Right lobe of liver (tissue), 6 donors: ENCODE results near the gene PCGF5. TPM values are rescaled to one million over a fixed set of nuclear protein-coding genes. Genes with fewer than 3 reads are reported as not detected.
"Not testable (repeated sequence)": the region's sequence is repeated elsewhere in the genome, so short reads cannot be mapped to it uniquely, and the experiment has no call there.

Source experiments
- ATAC-seq, 4 donors: fragments of 200-7000 bp; cut with Tn5 transposase; one replicate each; pipeline ENCODE4 v1.9.1; 2020; ENCODE audit warnings: mild to moderate bottlenecking in 4 of 4, moderate library complexity in 4 of 4
- DNase-seq, 3 donors: peaks; one replicate each; pipeline ENCODE4 v3.0.0-alpha.2; 2020
- H3K27ac ChIP-seq, 3 donors: fragments of 200-600 bp; one replicate each; pipeline ENCODE4 v1.8.0; 2022
- H3K27me3 ChIP-seq, 2 donors: fragments of 200-600 bp; one replicate each; pipeline ENCODE4 v1.8.0; 2022
- H3K36me3 ChIP-seq, 4 donors: fragments of 200-600 bp; sonication (generic) in 1 of 4; one replicate each; pipeline versions ENCODE4 v1.5.1 to v1.8.0; 2017 to 2022; ENCODE audit warnings: control low read depth in 1 of 4
- H3K4me1 ChIP-seq, 4 donors: fragments of 200-600 bp; sonication (generic) in 1 of 4; one replicate each; pipeline versions ENCODE4 v1.5.1 to v1.8.0; 2017 to 2022; ENCODE audit warnings: control low read depth in 1 of 4
- H3K4me3 ChIP-seq, 3 donors: fragments of 200-600 bp; one replicate each; pipeline ENCODE4 v1.8.0; 2022
- H3K9me3 ChIP-seq, 4 donors: fragments of 200-600 bp; sonication (generic) in 1 of 4; one replicate each; pipeline versions ENCODE4 v1.5.1 to v1.8.0; 2017 to 2022; ENCODE audit warnings: control low read depth in 1 of 4
- POLR2A ChIP-seq: fragments of 450-650 bp; IDR thresholded peaks from one replicate; pipeline ENCODE4 v1.6.1; 2017; ENCODE audit warnings: antibody characterized with exemption, mild to moderate bottlenecking
- WGBS: methylation state at CpG from one replicate; pipeline ENCODE4 v1.1.6; 2018; ENCODE audit warnings: low coverage, low lambda C conversion rate; ENCODE audit not compliant: insufficient coverage; ENCODE audit errors: missing lambda C conversion rate; 5-methylcytosine and 5-hydroxymethylcytosine counted together
- intact Hi-C, 2 donors: fragments of 100-400 bp; cut with DNase I; formaldehyde crosslinking; loops; one replicate each; pipeline versions ENCODE4 v1.11.2 to v1.14.1; 2022
- total RNA-seq, 6 experiments: library from RNA; depleted of rRNA in 2 of 6; stranded (reverse); fragments of >200 nt in 2 of 6; fragmentation: NEBNext Ultra II Directional in 3 of 6; extraction: Animal tissue kit (Norgen Biotek cat#: 25700) in 3 of 6; gene quantifications; one replicate each; pipeline versions ENCODE4 v1.1.0 to v1.2.4, GENCODE V29; 2016 to 2023
- TF ChIP-seq, protein P1 (sequence below), 4 donors: fragments of 200-600 bp in 3 of 4; fragments of 450-650 bp in 1 of 4; IDR thresholded peaks; one replicate each; pipeline versions ENCODE4 v1.5.1 to v1.8.0; 2016 to 2022; ENCODE audit warnings: antibody characterized with exemption in 4 of 4, mild to moderate bottlenecking in 2 of 4
- donor health status: DM: no; HTN: yes; CAD: no.
- donor health status: DM: no; HTN: no; CAD: no.
- donor health status: DM: no; HTN: no; CAD: no.
- donor health status: DM: no; HTN: yes; CAD: no.
- donor health status: DM: no; HTN: yes; CAD: no.

PCGF5 gene
- total RNA-seq, 6 experiments from 2014 or later = 25.6 to 30.9 (median 30.0) TPM

GRCh38 chr10:91257310-91257709 lies 36.8 kb downstream of the PCGF5 start:
- Histone ChIP-seq H3K4me1 (no peaks in the 10 kb centered on the region), H3K27ac (no peak overlapping the region), H3K36me3 (peaks cover 0 to 17% (median 7%) of the 10 kb centered on the region in 4 donors), H3K9me3 (no peaks in the 10 kb centered on the region), H3K27me3 (no peaks in the 10 kb centered on the region), H3K4me3 (no peak overlapping the region)
- no peak for TF ChIP-seq POLR2A
- TF ChIP-seq, protein P1, sequence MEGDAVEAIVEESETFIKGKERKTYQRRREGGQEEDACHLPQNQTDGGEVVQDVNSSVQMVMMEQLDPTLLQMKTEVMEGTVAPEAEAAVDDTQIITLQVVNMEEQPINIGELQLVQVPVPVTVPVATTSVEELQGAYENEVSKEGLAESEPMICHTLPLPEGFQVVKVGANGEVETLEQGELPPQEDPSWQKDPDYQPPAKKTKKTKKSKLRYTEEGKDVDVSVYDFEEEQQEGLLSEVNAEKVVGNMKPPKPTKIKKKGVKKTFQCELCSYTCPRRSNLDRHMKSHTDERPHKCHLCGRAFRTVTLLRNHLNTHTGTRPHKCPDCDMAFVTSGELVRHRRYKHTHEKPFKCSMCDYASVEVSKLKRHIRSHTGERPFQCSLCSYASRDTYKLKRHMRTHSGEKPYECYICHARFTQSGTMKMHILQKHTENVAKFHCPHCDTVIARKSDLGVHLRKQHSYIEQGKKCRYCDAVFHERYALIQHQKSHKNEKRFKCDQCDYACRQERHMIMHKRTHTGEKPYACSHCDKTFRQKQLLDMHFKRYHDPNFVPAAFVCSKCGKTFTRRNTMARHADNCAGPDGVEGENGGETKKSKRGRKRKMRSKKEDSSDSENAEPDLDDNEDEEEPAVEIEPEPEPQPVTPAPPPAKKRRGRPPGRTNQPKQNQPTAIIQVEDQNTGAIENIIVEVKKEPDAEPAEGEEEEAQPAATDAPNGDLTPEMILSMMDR (IDR thresholded peaks at IDR 0.05) = no peak
- 87% methylated on average over 3 of the region's 3 CpGs for WGBS
- DNase-seq = no peak
- intact Hi-C loops = no loop called here
- ATAC-seq = no peak

DNA sequence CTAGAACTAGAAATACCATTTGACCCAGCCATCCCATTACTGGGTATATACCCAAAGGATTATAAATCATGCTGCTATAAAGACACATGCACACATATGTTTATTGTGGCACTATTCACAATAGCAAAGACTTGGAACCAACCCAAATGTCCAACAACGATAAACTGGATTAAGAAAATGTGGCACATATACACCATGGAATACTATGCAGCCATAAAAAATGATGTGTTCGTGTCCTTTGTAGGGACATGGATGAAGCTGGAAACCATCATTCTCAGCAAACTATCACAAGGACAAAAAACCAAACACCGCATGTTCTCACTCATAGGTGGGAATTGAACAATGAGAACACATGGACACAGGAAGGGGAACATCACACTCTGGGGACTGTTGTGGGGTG lies 40.0 kb downstream of the PCGF5 start:
- 64% methylated on average over 3 of the region's 3 CpGs for WGBS
- DNase-seq, H3K4me3 ChIP-seq, intact Hi-C loops, H3K9me3 ChIP-seq, H3K27me3 ChIP-seq, ATAC-seq, H3K4me1 ChIP-seq, H3K27ac ChIP-seq: not testable (repeated sequence)
- H3K36me3 ChIP-seq = peaks cover 0 to 13% (median under 1%) of the 10 kb centered on the region in 4 donors

DNA sequence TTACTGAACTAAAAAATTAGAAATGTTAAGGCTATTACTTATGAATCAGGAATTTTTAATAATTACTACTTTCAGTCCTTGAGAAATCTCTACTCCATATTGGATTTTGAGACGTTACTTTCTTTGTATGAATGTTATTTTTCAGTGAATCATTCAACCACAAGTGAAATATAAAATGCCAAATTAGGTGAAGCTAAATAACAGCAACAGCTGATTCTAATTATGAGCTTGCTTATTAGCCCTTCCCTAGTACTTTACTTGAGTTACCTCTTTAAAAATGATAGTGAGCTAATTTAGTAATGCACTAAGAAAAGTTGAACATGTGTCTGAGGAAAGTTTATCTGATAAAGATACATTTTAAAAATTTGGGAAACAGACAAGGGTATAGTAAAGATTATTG lies 51.4 kb downstream of the PCGF5 start:
- H3K4me3 ChIP-seq = no peak overlapping the region
- DNase-seq (no peak), ATAC-seq (no peak)
- H3K27ac ChIP-seq = no peak overlapping the region
- WGBS = 95% methylated on average over 1 of the region's 1 CpG
- H3K4me1 ChIP-seq = no peaks in the 10 kb centered on the region
- H3K9me3 ChIP-seq = no peaks in the 10 kb centered on the region
- intact Hi-C loops = no loop called here
- H3K27me3 ChIP-seq = no peaks in the 10 kb centered on the region
- TF ChIP-seq, protein P1 (IDR thresholded peaks at IDR 0.05) = no peak
- H3K36me3 ChIP-seq = peaks cover 0 to 17% (median 0%) of the 10 kb centered on the region in 4 donors

GRCh38 chr10:91284486-91285090 lies 64.1 kb downstream of the PCGF5 start:
- no peaks in the 10 kb centered on the region for H3K4me1 ChIP-seq
- ATAC-seq (no peak), DNase-seq (no peak)
- TF ChIP-seq, protein P1 (IDR thresholded peaks at IDR 0.05) = no peak
- no peak for TF ChIP-seq POLR2A
- no peaks in the 10 kb centered on the region for H3K9me3 ChIP-seq
- H3K4me3 ChIP-seq = no peak overlapping the region
- no peaks in the 10 kb centered on the region for H3K36me3 ChIP-seq
- WGBS = 77% methylated on average over 5 of the region's 6 CpGs
- no peaks in the 10 kb centered on the region for H3K27me3 ChIP-seq
- intact Hi-C loops = no loop called here
- no peak overlapping the region for H3K27ac ChIP-seq

DNA sequence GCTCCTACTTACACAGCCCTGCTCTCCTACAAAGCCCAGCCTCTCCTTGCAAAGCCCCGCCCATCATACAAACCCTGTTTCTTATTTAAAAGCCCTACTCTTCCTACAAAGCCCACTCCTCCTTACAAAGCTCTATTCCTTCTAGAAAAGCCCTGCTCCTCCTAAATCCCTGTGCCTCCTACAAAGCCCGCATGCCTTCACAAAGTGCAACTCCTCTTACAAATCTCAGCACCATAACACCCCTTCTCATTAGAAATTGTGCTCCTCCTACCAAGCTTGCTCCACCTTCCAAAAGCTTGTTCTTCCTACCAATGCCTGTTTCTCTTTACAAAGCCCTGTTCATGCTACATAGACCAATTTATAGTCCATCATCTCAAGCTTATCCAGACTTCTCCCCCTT lies 66.1 kb downstream of the PCGF5 start:
- no peak overlapping the region for H3K27ac ChIP-seq
- 83% methylated on average over 2 of the region's 2 CpGs for WGBS
- H3K4me3 ChIP-seq = no peak overlapping the region
- H3K36me3 ChIP-seq = no peaks in the 10 kb centered on the region
- no peak for TF ChIP-seq POLR2A
- ATAC-seq (no peak), DNase-seq (no peak)
- intact Hi-C loops = no loop called here
- H3K27me3 ChIP-seq = no peaks in the 10 kb centered on the region
- H3K4me1 ChIP-seq = no peaks in the 10 kb centered on the region
- H3K9me3 ChIP-seq = no peaks in the 10 kb centered on the region
